ENCODE data around the gene TAF11. TPM values are rescaled to one million over a fixed set of nuclear protein-coding genes. Genes with fewer than 3 reads are reported as not detected.

The TAF11 gene
- total RNA-seq, 1 experiment from 2014 or later: 49.4 TPM

DNA sequence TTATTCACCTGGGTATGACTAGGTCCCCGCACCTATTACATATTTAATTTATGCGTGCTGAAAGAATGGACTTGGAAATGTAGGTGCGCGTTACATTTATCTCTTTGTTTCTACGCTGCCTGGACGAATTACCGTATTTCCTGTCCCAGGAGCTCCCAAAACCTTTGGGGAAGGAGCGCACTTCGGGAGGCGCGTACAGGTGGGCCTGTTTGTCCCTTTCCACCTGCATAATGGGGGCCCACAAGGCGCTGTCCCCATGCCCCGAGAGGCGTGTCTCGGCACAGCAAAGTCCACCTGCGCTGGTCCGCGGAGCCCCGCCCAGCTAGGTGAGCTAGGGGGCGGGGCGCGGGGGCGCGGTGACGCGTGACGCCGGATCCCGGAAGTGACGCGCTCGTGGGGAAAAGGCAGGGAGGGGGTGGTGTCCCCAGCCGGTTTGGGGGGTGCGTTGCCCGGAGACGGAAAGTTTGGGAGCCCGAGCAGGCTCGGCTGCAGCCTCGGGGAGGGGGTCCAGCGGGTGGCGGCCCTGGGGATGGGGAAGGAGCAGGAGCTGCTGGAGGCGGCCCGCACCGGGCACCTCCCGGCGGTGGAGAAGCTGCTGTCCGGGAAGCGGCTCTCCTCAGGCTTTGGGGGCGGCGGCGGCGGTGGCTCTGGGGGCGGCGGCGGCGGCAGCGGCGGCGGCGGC, 1.2 kb upstream of the TAF11 start, which contains the start of gene ANKS1A:
Gene ANKS1A (plus strand): TSS at position 382 of the 682 bp plus-strand sequence. CDS start 148 bp downstream, at position 530.
- H3K79me2 ChIP-seq (ENCODE audit: insufficient read depth, low read length): peaks cover 12% of the 10 kb centered on the region
- no CpG with 5 or more reads among the region's 60 CpGs for WGBS (ENCODE audit: extremely low coverage, insufficient read length, low lambda C conversion rate)
- peaks cover 18 to 19% of the 10 kb centered on the region in 2 experiments for H3K4me1 Mint-ChIP-seq

More for the DNA sequence above, 1.2 kb upstream of the TAF11 start, which contains the start of gene ANKS1A:
- Histone ChIP-seq H3K9ac (ENCODE audit: extremely low read depth, insufficient read length, low read length) (peak within 1 kb of the TSS; percentile 87), H3K18ac (ENCODE audit: insufficient read length, low read depth, low read length) (peak within 1 kb of the TSS; percentile 75), H2BK12ac (ENCODE audit: insufficient read length, low read depth, low read length) (no peak within 1 kb of the TSS), H3K79me1 (ENCODE audit: insufficient read depth, low read depth, low read length, poor library complexity, severe bottlenecking) (peaks cover 3% of the 10 kb centered on the region), H3K4ac (ENCODE audit: low read depth, low read length) (no peak within 1 kb of the TSS), H4K20me1 (ENCODE audit: control insufficient read depth, insufficient read depth, insufficient read length) (no peaks in the 10 kb centered on the region), H3K27me3 (ENCODE audit: insufficient read depth, low read length) (no peaks in the 10 kb centered on the region), H3T11ph (ENCODE audit: low read length) (no peak within 1 kb of the TSS), H4K8ac (replicated peaks; ENCODE audit: insufficient read length, low read depth, low read length) (no peak within 1 kb of the TSS), H2BK5ac (ENCODE audit: insufficient read length, low read length) (peak within 1 kb of the TSS; percentile 11), H2AFZ (ENCODE audit: low read length) (no peak within 1 kb of the TSS), H3K4me2 (ENCODE audit: insufficient read depth, insufficient read length, low read length) (peak within 1 kb of the TSS; percentile 93), H3K23me2 (ENCODE audit: insufficient read length, low read depth, low read length, poor library complexity, severe bottlenecking) (peaks cover 13% of the 10 kb centered on the region), H2AK5ac (ENCODE audit: insufficient read length, low read length) (no peak within 1 kb of the TSS), H2BK20ac (ENCODE audit: low read depth, low read length, poor library complexity, severe bottlenecking) (no peak within 1 kb of the TSS), H3K4me1 (ENCODE audit: insufficient read depth, low read length) (no peaks in the 10 kb centered on the region), H3K9me3 (ENCODE audit: control insufficient read depth, low read depth, low read length) (no peaks in the 10 kb centered on the region), H2BK120ac (ENCODE audit: low read depth, low read length, poor library complexity, severe bottlenecking) (peak within 1 kb of the TSS; percentile 27), H3K56ac (ENCODE audit: insufficient read length, low read depth, low read length) (no peak within 1 kb of the TSS), H4K5ac (ENCODE audit: insufficient read length, low read depth, low read length) (no peak within 1 kb of the TSS), H4K91ac (ENCODE audit: insufficient read length, low read depth, low read length) (no peak within 1 kb of the TSS), H3K14ac (ENCODE audit: insufficient read depth, low read length) (peak within 1 kb of the TSS; percentile 94), H3K27ac (ENCODE audit: insufficient read length, low read depth, low read length) (peak within 1 kb of the TSS; percentile 88), H2BK15ac (ENCODE audit: low read depth, low read length) (no peak within 1 kb of the TSS; the same call in 1 of the 2 replicates), H3K23ac (ENCODE audit: insufficient read length, low read depth, low read length) (no peak within 1 kb of the TSS)
- H3K9me3 Mint-ChIP-seq: peaks cover 0 to 4% of the 10 kb centered on the region in 2 experiments; a peak in 1 of 5 replicates
- DNase-seq: peak; percentile 92
- peak within 1 kb of the TSS; percentile 99 to 100 for H3K4me3 Mint-ChIP-seq
- H3K27ac Mint-ChIP-seq: peak within 1 kb of the TSS; percentile 97 to 99 (median 99)
- TF ChIP-seq, protein P1, sequence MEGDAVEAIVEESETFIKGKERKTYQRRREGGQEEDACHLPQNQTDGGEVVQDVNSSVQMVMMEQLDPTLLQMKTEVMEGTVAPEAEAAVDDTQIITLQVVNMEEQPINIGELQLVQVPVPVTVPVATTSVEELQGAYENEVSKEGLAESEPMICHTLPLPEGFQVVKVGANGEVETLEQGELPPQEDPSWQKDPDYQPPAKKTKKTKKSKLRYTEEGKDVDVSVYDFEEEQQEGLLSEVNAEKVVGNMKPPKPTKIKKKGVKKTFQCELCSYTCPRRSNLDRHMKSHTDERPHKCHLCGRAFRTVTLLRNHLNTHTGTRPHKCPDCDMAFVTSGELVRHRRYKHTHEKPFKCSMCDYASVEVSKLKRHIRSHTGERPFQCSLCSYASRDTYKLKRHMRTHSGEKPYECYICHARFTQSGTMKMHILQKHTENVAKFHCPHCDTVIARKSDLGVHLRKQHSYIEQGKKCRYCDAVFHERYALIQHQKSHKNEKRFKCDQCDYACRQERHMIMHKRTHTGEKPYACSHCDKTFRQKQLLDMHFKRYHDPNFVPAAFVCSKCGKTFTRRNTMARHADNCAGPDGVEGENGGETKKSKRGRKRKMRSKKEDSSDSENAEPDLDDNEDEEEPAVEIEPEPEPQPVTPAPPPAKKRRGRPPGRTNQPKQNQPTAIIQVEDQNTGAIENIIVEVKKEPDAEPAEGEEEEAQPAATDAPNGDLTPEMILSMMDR (conservative IDR thresholded peaks at IDR 0.05): no peak
- H3K36me3 Mint-ChIP-seq (ENCODE audit: insufficient read depth in 1 of 3, low read depth in 3 of 3): peaks cover 9 to 21% (median 15%) of the 10 kb centered on the region in 3 experiments
- H3K27me3 Mint-ChIP-seq (ENCODE audit: low read depth): no peaks in the 10 kb centered on the region
